Neural progenitor cell (in vitro differentiated cells): ENCODE measurements around the gene BLCAP. TPM values are rescaled to one million over a fixed set of nuclear protein-coding genes. Genes with fewer than 3 reads are reported as not detected.
A peak's percentile ranks its signal among the peaks of the same experiment; 100 is the strongest.

ENCODE experiments used
- DNase-seq: peaks from one replicate; pipeline ENCODE4 v3.0.0-alpha.2; 2016; ENCODE audit warnings: low spot score
- H2AFZ ChIP-seq: fragments of 200-600 bp; sonication (generic); replicated peaks from 2 replicates; pipeline ENCODE4 v1.6.1; 2016; ENCODE audit warnings: antibody characterized with exemption
- H3F3A ChIP-seq: fragments of 200-600 bp; sonication (generic); 2 replicates; pipeline ENCODE4 v1.6.1; 2016; ENCODE audit warnings: antibody characterized with exemption, low read depth
- H3K27ac ChIP-seq: fragments of 200-600 bp; sonication (generic); 2 replicates; pipeline ENCODE4 v1.5.1; 2016; ENCODE audit warnings: mild to moderate bottlenecking
- H3K27me3 ChIP-seq: fragments of 200-600 bp; sonication (generic); 2 replicates; pipeline ENCODE4 v1.6.1; 2016; ENCODE audit warnings: mild to moderate bottlenecking, moderate library complexity
- H3K36me3 ChIP-seq: fragments of 200-600 bp; sonication (generic); 2 replicates; pipeline ENCODE4 v1.5.1; 2016
- H3K4me1 ChIP-seq: fragments of 200-600 bp; sonication (generic); 2 replicates; pipeline ENCODE4 v1.6.1; 2016; ENCODE audit warnings: mixed run types
- H3K4me2 ChIP-seq: fragments of 200-600 bp; sonication (generic); 2 replicates; pipeline ENCODE4 v1.6.1; 2016
- H3K4me3 ChIP-seq: fragments of 200-600 bp; sonication (generic); 2 replicates; pipeline ENCODE4 v1.5.1; 2016
- H3K79me2 ChIP-seq: fragments of 200-600 bp; sonication (generic); 2 replicates; pipeline ENCODE4 v1.6.1; 2016; ENCODE audit warnings: low read depth
- H3K9ac ChIP-seq: fragments of 200-600 bp; sonication (generic); 2 replicates; pipeline ENCODE4 v1.6.1; 2016
- H3K9me3 ChIP-seq: fragments of 200-600 bp; sonication (generic); 2 replicates; pipeline ENCODE4 v1.5.1; 2016; ENCODE audit warnings: low read depth
- H4K20me1 ChIP-seq: fragments of 200-600 bp; sonication (generic); 2 replicates; pipeline ENCODE4 v1.6.1; 2016; ENCODE audit warnings: low read depth
- H3K27ac Mint-ChIP-seq: 3 replicates; pipeline ENCODE4 v1.8.0; 2021; ENCODE audit warnings: mixed read lengths
- H3K27me3 Mint-ChIP-seq: 2 replicates; pipeline ENCODE4 v1.8.0; 2022; ENCODE audit warnings: low read depth, mild to moderate bottlenecking, inconsistent platforms, moderate library complexity, mixed read lengths; ENCODE audit not compliant: insufficient read depth
- H3K36me3 Mint-ChIP-seq: 3 replicates; pipeline ENCODE4 v1.8.0; 2021; ENCODE audit warnings: mixed read lengths
- H3K4me1 Mint-ChIP-seq: 3 replicates; pipeline ENCODE4 v1.8.0; 2021; ENCODE audit warnings: mixed read lengths
- H3K4me3 Mint-ChIP-seq: 3 replicates; pipeline ENCODE4 v1.8.0; 2021; ENCODE audit warnings: mild to moderate bottlenecking, moderate library complexity, mixed read lengths
- H3K9me3 Mint-ChIP-seq: 3 replicates; pipeline ENCODE4 v1.8.0; 2020; ENCODE audit warnings: mixed read lengths
- CTCF ChIP-seq: fragments of 200-600 bp; sonication (generic); IDR thresholded peaks from 2 replicates; pipeline ENCODE4 v1.5.1; 2017; ENCODE audit warnings: antibody characterized with exemption, mild to moderate bottlenecking
- EZH2 ChIP-seq: fragments of 200-600 bp; sonication (generic); IDR thresholded peaks from 2 replicates; pipeline ENCODE4 v1.6.1; 2017; ENCODE audit warnings: antibody characterized with exemption, mild to moderate bottlenecking, moderate library complexity
- EZH2phosphoT487 ChIP-seq: fragments of 200-600 bp; sonication (generic); IDR thresholded peaks from 2 replicates; pipeline ENCODE4 v1.6.1; 2017; ENCODE audit warnings: antibody characterized with exemption
- total RNA-seq: library from RNA; depleted of rRNA; stranded (reverse); fragments of >200 nt; gene quantifications from 2 replicates; pipeline ENCODE4 v1.2.3, GENCODE V29; 2015; ENCODE audit warnings: low replicate concordance

The BLCAP gene
- total RNA-seq, 1 donor from 2014 or later, result 46.4 TPM

GRCh38 chr20:37535443-37536132 lies 7.9 kb upstream of the BLCAP start:
- Histone ChIP-seq H3K27ac (no peak overlapping the region), H4K20me1 (no peaks in the 10 kb centered on the region), H3F3A (peaks cover 4% of the 10 kb centered on the region), H3K79me2 (no peaks in the 10 kb centered on the region), H3K4me1 (peaks cover 11% of the 10 kb centered on the region), H3K9ac (no peak overlapping the region), H3K4me2 (no peak overlapping the region), H3K36me3 (no peaks in the 10 kb centered on the region), H2AFZ (no peak overlapping the region), H3K9me3 (no peaks in the 10 kb centered on the region), H3K27me3 (no peaks in the 10 kb centered on the region), H3K4me3 (no peak overlapping the region)
- no peaks in the 10 kb centered on the region for H3K9me3 Mint-ChIP-seq
- no peak for DNase-seq
- peaks cover 7% of the 10 kb centered on the region for H3K4me1 Mint-ChIP-seq
- H3K36me3 Mint-ChIP-seq, result no peaks in the 10 kb centered on the region
- H3K4me3 Mint-ChIP-seq, result no peak overlapping the region
- peaks cover 9% of the 10 kb centered on the region for H3K27me3 Mint-ChIP-seq
- TF ChIP-seq EZH2 (no peak), CTCF (no peak), EZH2phosphoT487 (no peak)
- no peak overlapping the region for H3K27ac Mint-ChIP-seq

GRCh38 chr20:37534401-37535157 lies 6.9 kb upstream of the BLCAP start:
- Histone ChIP-seq H3K4me3 (no peak overlapping the region), H3K4me2 (no peak overlapping the region), H3K36me3 (no peaks in the 10 kb centered on the region), H3K79me2 (no peaks in the 10 kb centered on the region), H2AFZ (no peak overlapping the region), H3K4me1 (peaks cover 11% of the 10 kb centered on the region), H4K20me1 (no peaks in the 10 kb centered on the region), H3K27me3 (no peaks in the 10 kb centered on the region), H3K9ac (no peak overlapping the region), H3F3A (peaks cover 5% of the 10 kb centered on the region), H3K9me3 (no peaks in the 10 kb centered on the region), H3K27ac (no peak overlapping the region)
- no peaks in the 10 kb centered on the region for H3K36me3 Mint-ChIP-seq
- peak; percentile 86 for DNase-seq
- H3K27me3 Mint-ChIP-seq, result peaks cover 7% of the 10 kb centered on the region
- H3K4me1 Mint-ChIP-seq, result peaks cover 7% of the 10 kb centered on the region
- TF ChIP-seq EZH2phosphoT487 (no peak), CTCF (peak; percentile 94)
- no peaks in the 10 kb centered on the region for H3K9me3 Mint-ChIP-seq
- no peak overlapping the region for H3K4me3 Mint-ChIP-seq
- peak overlapping the region; percentile 94 for H3K27ac Mint-ChIP-seq

- no peaks in the 10 kb centered on the region for H3K9me3 Mint-ChIP-seq
- no peaks in the 10 kb centered on the region for H3K27me3 ChIP-seq
- H3K27me3 Mint-ChIP-seq, result peaks cover 7% of the 10 kb centered on the region
- H3K9ac ChIP-seq, result no peak overlapping the region
- H3K4me2 ChIP-seq, result no peak overlapping the region
- peaks cover 12% of the 10 kb centered on the region for H3F3A ChIP-seq
- H3K4me3 ChIP-seq, result no peak overlapping the region
- TF ChIP-seq EZH2, result no peak
- no peak for TF ChIP-seq EZH2phosphoT487
- TF ChIP-seq CTCF, result no peak
- H3K27ac ChIP-seq, result no peak overlapping the region
- peaks cover 18% of the 10 kb centered on the region for H3K4me1 Mint-ChIP-seq
- no peaks in the 10 kb centered on the region for H4K20me1 ChIP-seq
- H3K4me3 Mint-ChIP-seq, result no peak overlapping the region
- no peak for DNase-seq
- H3K9me3 ChIP-seq, result no peaks in the 10 kb centered on the region
- H2AFZ ChIP-seq, result no peak overlapping the region
- peaks cover 18% of the 10 kb centered on the region for H3K4me1 ChIP-seq
- H3K36me3 Mint-ChIP-seq, result no peaks in the 10 kb centered on the region
- peaks cover 5% of the 10 kb centered on the region for H3K79me2 ChIP-seq
- peak overlapping the region; percentile 91 for H3K27ac Mint-ChIP-seq
- H3K36me3 ChIP-seq, result no peaks in the 10 kb centered on the region
Measured at GRCh38 chr20:37533154-37533715, 5.6 kb upstream of the BLCAP start.
